DND-41 (cell line): ENCODE measurements around the gene SGMS1.

ENCODE experiments used
- EZH2 ChIP-seq: IDR thresholded peaks from 3 replicates; pipeline ENCODE4 v1.6.1; 2012; ENCODE audit warnings: borderline replicate concordance, low read depth, mild to moderate bottlenecking, moderate library complexity, low read length, inconsistent platforms; ENCODE audit not compliant: severe bottlenecking
- TF ChIP-seq, protein P1 (sequence below): IDR thresholded peaks from 2 replicates; pipeline ENCODE4 v1.5.1; 2012; ENCODE audit warnings: borderline replicate concordance, low read length, moderate library complexity, mild to moderate bottlenecking; ENCODE audit not compliant: poor library complexity, severe bottlenecking; ENCODE audit errors: extremely low read depth

DNA sequence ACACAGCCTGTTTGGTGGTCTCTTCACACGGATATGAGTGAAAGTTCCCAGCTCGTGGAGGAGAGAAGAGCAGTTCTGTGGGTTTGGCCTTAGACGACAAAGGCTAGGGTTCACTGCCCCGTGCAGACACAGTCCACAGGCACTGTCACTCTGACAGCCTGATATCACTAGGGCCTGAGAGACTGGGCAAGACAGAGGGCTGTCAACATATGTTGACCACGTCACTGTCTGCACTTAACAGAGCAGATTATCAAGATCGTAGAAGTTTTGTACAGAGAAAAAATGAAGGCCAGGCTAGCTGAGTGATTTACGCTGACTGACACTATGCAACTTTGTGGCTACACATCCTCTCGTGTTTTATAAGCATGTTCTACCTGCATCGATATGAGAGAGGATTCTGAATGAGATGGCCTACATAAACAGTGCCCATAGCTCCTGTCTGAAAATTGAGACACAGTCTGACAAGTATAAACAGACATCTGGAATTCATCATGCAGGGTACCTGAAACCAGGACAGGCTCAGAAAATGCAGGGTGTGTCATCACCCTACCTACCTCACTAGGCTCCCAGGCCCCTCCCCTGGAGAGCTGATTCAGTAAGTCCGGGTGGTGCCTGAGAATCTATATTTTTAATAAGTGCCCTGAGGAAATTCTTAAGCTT is 120.0 kb downstream of the SGMS1 start:
- TF ChIP-seq, protein P1, sequence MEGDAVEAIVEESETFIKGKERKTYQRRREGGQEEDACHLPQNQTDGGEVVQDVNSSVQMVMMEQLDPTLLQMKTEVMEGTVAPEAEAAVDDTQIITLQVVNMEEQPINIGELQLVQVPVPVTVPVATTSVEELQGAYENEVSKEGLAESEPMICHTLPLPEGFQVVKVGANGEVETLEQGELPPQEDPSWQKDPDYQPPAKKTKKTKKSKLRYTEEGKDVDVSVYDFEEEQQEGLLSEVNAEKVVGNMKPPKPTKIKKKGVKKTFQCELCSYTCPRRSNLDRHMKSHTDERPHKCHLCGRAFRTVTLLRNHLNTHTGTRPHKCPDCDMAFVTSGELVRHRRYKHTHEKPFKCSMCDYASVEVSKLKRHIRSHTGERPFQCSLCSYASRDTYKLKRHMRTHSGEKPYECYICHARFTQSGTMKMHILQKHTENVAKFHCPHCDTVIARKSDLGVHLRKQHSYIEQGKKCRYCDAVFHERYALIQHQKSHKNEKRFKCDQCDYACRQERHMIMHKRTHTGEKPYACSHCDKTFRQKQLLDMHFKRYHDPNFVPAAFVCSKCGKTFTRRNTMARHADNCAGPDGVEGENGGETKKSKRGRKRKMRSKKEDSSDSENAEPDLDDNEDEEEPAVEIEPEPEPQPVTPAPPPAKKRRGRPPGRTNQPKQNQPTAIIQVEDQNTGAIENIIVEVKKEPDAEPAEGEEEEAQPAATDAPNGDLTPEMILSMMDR = no peak
- no peak for TF ChIP-seq EZH2
